SK-N-SH (cell line): ENCODE measurements around the gene TRPM6. TPM values are rescaled to one million over a fixed set of nuclear protein-coding genes. Genes with fewer than 3 reads are reported as not detected.

Experiments
- CTCF ChIA-PET: fragments of 300-600, 350-600 bp; formaldehyde crosslinking; extraction: SDS; loops from one replicate; lab custom pipeline; 2021; lab: Yijun Ruan, JAX
- POLR2A ChIA-PET: fragments of 350-600 bp; sonication (Branson Sonifier 250); formaldehyde crosslinking; extraction: SDS; loops from one replicate; lab custom pipeline; 2020; ENCODE audit warnings: antibody characterized with exemption, inconsistent platforms; lab: Yijun Ruan, JAX
- DNase-seq: peaks from one replicate; pipeline ENCODE4 v3.0.0; 2012
- H2AFZ ChIP-seq: fragments of 200-600 bp; sonication (generic); 2 replicates; pipeline ENCODE4 v1.8.1; 2016; ENCODE audit warnings: antibody characterized with exemption, mild to moderate bottlenecking, low read depth
- H3F3A ChIP-seq: fragments of 200-600 bp; sonication (generic); replicated peaks from 2 replicates; pipeline ENCODE3; 2016; ENCODE audit warnings: antibody characterized with exemption, mild to moderate bottlenecking; ENCODE audit not compliant: insufficient read depth
- H3K27ac ChIP-seq, 2 experiments: fragments of 200-500 bp in 1 of 2; fragments of 200-600 bp in 1 of 2; sonication (Bioruptor generic) in 1 of 2; sonication (generic), shearing (Covaris generic) in 1 of 2; 2 replicates each; pipeline versions ENCODE4 v1.5.1 to v1.6.1; 2014 to 2016; ENCODE audit warnings: low read depth in 2 of 2, inconsistent platforms in 1 of 2, low read length in 1 of 2, mild to moderate bottlenecking in 1 of 2, mixed read lengths in 1 of 2
- H3K27me3 ChIP-seq: fragments of 200-600 bp; sonication (generic), shearing (Covaris generic); 2 replicates; pipeline ENCODE4 v1.6.1; 2016; ENCODE audit warnings: mixed run types; ENCODE audit not compliant: insufficient read depth
- H3K36me3 ChIP-seq, 2 experiments: fragments of 200-500 bp in 1 of 2; fragments of 200-600 bp in 1 of 2; sonication (Bioruptor generic) in 1 of 2; sonication (generic) in 1 of 2; replicated peaks in 1 of 2; 2 replicates each; pipeline versions ENCODE3 to v1.5.1; 2014 to 2016; ENCODE audit warnings: low read length in 1 of 2, mild to moderate bottlenecking in 1 of 2; ENCODE audit not compliant: insufficient read depth in 2 of 2, control insufficient read depth in 1 of 2
- H3K4me1 ChIP-seq, 2 experiments: fragments of 200-500 bp in 1 of 2; fragments of 200-600 bp in 1 of 2; sonication (Bioruptor generic) in 1 of 2; sonication (generic), shearing (Covaris generic) in 1 of 2; 2 replicates each; pipeline versions ENCODE4 v1.5.1 to v1.6.1; 2014 to 2016; ENCODE audit warnings: low read depth in 1 of 2, low read length in 1 of 2, mixed run types in 1 of 2; ENCODE audit not compliant: insufficient read depth in 2 of 2, control insufficient read depth in 1 of 2
- H3K4me2 ChIP-seq: fragments of 200-600 bp; sonication (generic), shearing (Covaris generic); 2 replicates; pipeline ENCODE4 v1.6.1; 2017; ENCODE audit warnings: mixed run types
- H3K4me3 ChIP-seq, 2 experiments: fragments of 200-500 bp in 1 of 2; fragments of 200-600 bp in 1 of 2; sonication (Bioruptor generic) in 1 of 2; sonication (generic), shearing (Covaris generic) in 1 of 2; 2 replicates each; pipeline versions ENCODE4 v1.5.1 to v1.8.1; 2014 to 2016; ENCODE audit warnings: low read depth in 2 of 2, inconsistent platforms in 1 of 2, low read length in 1 of 2, mild to moderate bottlenecking in 1 of 2, mixed read lengths in 1 of 2, moderate library complexity in 1 of 2
- H3K79me2 ChIP-seq: fragments of 200-600 bp; sonication (generic); 2 replicates; pipeline ENCODE4 v1.8.1; 2017; ENCODE audit warnings: mild to moderate bottlenecking; ENCODE audit not compliant: insufficient read depth
- H3K9ac ChIP-seq: fragments of 200-600 bp; sonication (generic); 2 replicates; pipeline ENCODE4 v1.6.1; 2017; ENCODE audit warnings: mixed run types
- H3K9me2 ChIP-seq: fragments of 200-600 bp; sonication (generic); 2 replicates; pipeline ENCODE4 v1.6.1; 2017; ENCODE audit warnings: mixed run types
- H3K9me3 ChIP-seq: fragments of 200-600 bp; sonication (generic); 2 replicates; pipeline ENCODE4 v1.6.1; 2017; ENCODE audit warnings: mixed run types, mild to moderate bottlenecking, moderate library complexity
- H4K20me1 ChIP-seq: fragments of 200-600 bp; sonication (generic); 2 replicates; pipeline ENCODE4 v1.6.1; 2017; ENCODE audit warnings: mild to moderate bottlenecking, mixed run types; ENCODE audit not compliant: insufficient read depth
- EP300 ChIP-seq, 2 experiments: IDR thresholded peaks; 2 replicates each; pipeline versions ENCODE4 v1.4.0 to v1.6.1; 2012; ENCODE audit warnings: borderline replicate concordance in 1 of 2, low read depth in 1 of 2, low read length in 1 of 2
- FOXJ3 ChIP-seq: sonication (generic); formaldehyde crosslinking; IDR thresholded peaks from 2 replicates; pipeline ENCODE4 v1.5.1; 2020; ENCODE audit warnings: mild to moderate bottlenecking, missing genetic modification reagents
- GABPA ChIP-seq: IDR thresholded peaks from 2 replicates; pipeline ENCODE4 v1.4.0; 2012; ENCODE audit warnings: low read depth, mild to moderate bottlenecking
- GATA2 ChIP-seq: sonication (generic); formaldehyde crosslinking; IDR thresholded peaks from 2 replicates; pipeline ENCODE4 v1.5.0; 2020; ENCODE audit warnings: mild to moderate bottlenecking, missing genetic modification reagents
- NFIC ChIP-seq: IDR thresholded peaks from 2 replicates; pipeline ENCODE4 v1.4.0; 2012; ENCODE audit warnings: borderline replicate concordance
- RAD21 ChIP-seq: IDR thresholded peaks from 2 replicates; pipeline ENCODE4 v1.6.1; 2012; ENCODE audit warnings: mild to moderate bottlenecking, low read length
- SIN3A ChIP-seq: IDR thresholded peaks from 2 replicates; pipeline ENCODE4 v1.6.1; 2012; ENCODE audit warnings: low read depth, mild to moderate bottlenecking, low read length, moderate library complexity, borderline replicate concordance
- SMC3 ChIP-seq: IDR thresholded peaks from 2 replicates; pipeline ENCODE4 v1.6.1; 2012; ENCODE audit warnings: low read depth, low read length, improper control_type of control experiment
- TAF1 ChIP-seq: IDR thresholded peaks from 2 replicates; pipeline ENCODE4 v1.6.1; 2012; ENCODE audit warnings: low read depth, mild to moderate bottlenecking, low read length, moderate library complexity, borderline replicate concordance
- YY1 ChIP-seq: IDR thresholded peaks from 2 replicates; pipeline ENCODE4 v1.4.0; 2012; ENCODE audit warnings: low read depth, mild to moderate bottlenecking
- WGBS: methylation state at CpG from one replicate; pipeline ENCODE4 v1.1.6; 2017; ENCODE audit warnings: low lambda C conversion rate; 5-methylcytosine and 5-hydroxymethylcytosine counted together
- polyA plus RNA-seq, 3 experiments: library from polyadenylated mRNA; depleted of rRNA; stranded (reverse); fragments of >200 nt; gene quantifications; 2 replicates each; pipeline ENCODE4 v1.2.3, GENCODE V29; 2012
- TF ChIP-seq, protein P1 (sequence below): fragments of 150-350 bp; IDR thresholded peaks from 2 replicates; pipeline ENCODE4 v1.6.1; 2016; ENCODE audit warnings: mild to moderate bottlenecking, low read depth, low read length
- TF ChIP-seq, protein P2 (sequence below): IDR thresholded peaks from 2 replicates; pipeline ENCODE4; 2012
- TF ChIP-seq, protein P3 (sequence below): IDR thresholded peaks from 2 replicates; pipeline ENCODE4 v1.4.0; 2012; ENCODE audit warnings: low read depth, borderline replicate concordance
- TF ChIP-seq, protein P4 (sequence below): IDR thresholded peaks from 2 replicates; pipeline ENCODE4 v1.4.0; 2012; ENCODE audit warnings: low read depth
- TF ChIP-seq, protein P5 (sequence below): IDR thresholded peaks from 2 replicates; pipeline ENCODE4 v1.6.1; 2012; ENCODE audit warnings: mild to moderate bottlenecking, low read depth, low read length, moderate library complexity

TRPM6 gene
- polyA plus RNA-seq, 1 of the 3 experiments (the other 2 are of a cell fraction): 0.03 TPM

DNA sequence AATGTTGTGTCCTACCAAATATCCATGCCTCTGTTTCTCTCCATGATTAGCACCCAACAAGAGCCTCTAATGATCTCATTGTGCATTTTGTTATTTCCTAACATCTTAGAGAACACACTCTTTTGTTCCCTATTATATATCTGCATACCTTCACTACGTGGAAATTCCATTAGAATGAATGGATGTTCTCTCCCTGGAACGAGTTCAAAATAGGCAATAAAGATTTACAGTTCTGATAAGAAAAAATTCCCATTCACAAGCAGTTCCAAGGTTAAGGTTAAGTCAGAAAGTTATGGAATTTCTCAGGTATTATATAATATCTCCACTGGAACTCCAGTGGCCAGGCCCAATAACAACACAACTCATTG lies 83.7 kb downstream of the TRPM6 start:
- no peaks in the 10 kb centered on the region for H3K9me2 ChIP-seq
- no peaks in the 10 kb centered on the region for H3K79me2 ChIP-seq
- no peak for DNase-seq
- no peaks in the 10 kb centered on the region for H3K9me3 ChIP-seq
- no peak overlapping the region for H3K4me2 ChIP-seq
- 0% methylated on average over 2 of the region's 2 CpGs for WGBS
- H4K20me1 ChIP-seq: no peaks in the 10 kb centered on the region
- no peaks in the 10 kb centered on the region for H3K36me3 ChIP-seq
- H3K4me3 ChIP-seq: no peak overlapping the region
- no peaks in the 10 kb centered on the region for H3K4me1 ChIP-seq
- ChIA-PET POLR2A (no interaction called here), CTCF (interaction anchor here (0.9 kb wide), 1 partner anchor 30 kb away, joined by 3 read pairs; no protein-coding TSS in a partner anchor)
- H3F3A ChIP-seq: no peaks in the 10 kb centered on the region
- no peak for TF ChIP-seq SIN3A
- TF ChIP-seq, protein P1, sequence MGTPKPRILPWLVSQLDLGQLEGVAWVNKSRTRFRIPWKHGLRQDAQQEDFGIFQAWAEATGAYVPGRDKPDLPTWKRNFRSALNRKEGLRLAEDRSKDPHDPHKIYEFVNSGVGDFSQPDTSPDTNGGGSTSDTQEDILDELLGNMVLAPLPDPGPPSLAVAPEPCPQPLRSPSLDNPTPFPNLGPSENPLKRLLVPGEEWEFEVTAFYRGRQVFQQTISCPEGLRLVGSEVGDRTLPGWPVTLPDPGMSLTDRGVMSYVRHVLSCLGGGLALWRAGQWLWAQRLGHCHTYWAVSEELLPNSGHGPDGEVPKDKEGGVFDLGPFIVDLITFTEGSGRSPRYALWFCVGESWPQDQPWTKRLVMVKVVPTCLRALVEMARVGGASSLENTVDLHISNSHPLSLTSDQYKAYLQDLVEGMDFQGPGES: no peak
- H3K9ac ChIP-seq: no peak overlapping the region
- H2AFZ ChIP-seq: no peak overlapping the region
- no peak overlapping the region for H3K27ac ChIP-seq
- H3K27me3 ChIP-seq: no peaks in the 10 kb centered on the region

DNA sequence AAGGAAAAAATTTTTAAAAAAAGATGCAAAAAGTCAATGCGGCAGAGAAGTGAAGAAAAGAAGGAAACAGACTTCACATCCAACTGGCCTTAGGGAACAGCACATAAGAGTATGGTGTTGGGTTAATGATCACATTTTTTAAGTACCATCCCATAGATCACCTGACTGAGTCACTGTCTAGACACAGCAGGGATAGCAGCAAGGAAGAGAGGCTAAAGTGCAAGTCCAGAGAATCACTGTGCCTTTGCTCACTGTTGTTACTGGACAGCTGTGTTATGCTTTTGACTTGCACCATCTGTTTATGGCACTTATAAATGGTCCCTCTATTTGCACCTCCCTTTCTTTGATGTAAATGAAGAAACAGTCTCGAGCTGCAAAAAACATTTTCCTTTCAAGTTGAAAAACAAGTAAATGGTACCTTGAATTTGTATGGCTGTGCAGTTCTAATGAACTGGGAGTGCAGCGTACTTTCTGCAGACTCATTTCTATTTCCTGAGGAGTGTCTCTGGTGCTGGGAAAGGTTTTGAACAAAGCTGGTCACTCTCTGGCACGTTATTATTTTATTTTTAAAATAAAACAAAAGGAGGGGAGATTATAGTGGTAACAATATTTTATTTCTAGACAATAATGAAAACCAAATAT lies 84.2 kb downstream of the TRPM6 start:
- no peak overlapping the region for H3K4me3 ChIP-seq
- 23% methylated on average over 4 of the region's 4 CpGs for WGBS
- ChIA-PET CTCF (interaction anchor here (0.9 kb wide), 1 partner anchor 30 kb away, joined by 3 read pairs; no protein-coding TSS in a partner anchor), POLR2A (no interaction called here)
- no peaks in the 10 kb centered on the region for H3K4me1 ChIP-seq
- no peaks in the 10 kb centered on the region for H3K79me2 ChIP-seq
- H3K27me3 ChIP-seq: no peaks in the 10 kb centered on the region
- no peak overlapping the region for H3K9ac ChIP-seq
- no peaks in the 10 kb centered on the region for H3F3A ChIP-seq
- no peak overlapping the region for H3K4me2 ChIP-seq
- no peak for DNase-seq
- H3K9me3 ChIP-seq: no peaks in the 10 kb centered on the region
- no peaks in the 10 kb centered on the region for H3K36me3 ChIP-seq
- no peaks in the 10 kb centered on the region for H4K20me1 ChIP-seq
- H3K9me2 ChIP-seq: no peaks in the 10 kb centered on the region
- H2AFZ ChIP-seq: no peak overlapping the region
- TF ChIP-seq EP300 (IDR thresholded peaks at IDR 0.05; ENCODE audit: borderline replicate concordance in 1 of 2, low read depth in 1 of 2, low read length in 1 of 2) (no peak), YY1 (no peak), SMC3 (no peak), GATA2 (CRISPR knock-in tag) (no peak), FOXJ3 (no peak), GABPA (no peak), TAF1 (no peak), NFIC (no peak), RAD21 (no peak)
- TF ChIP-seq, protein P2, sequence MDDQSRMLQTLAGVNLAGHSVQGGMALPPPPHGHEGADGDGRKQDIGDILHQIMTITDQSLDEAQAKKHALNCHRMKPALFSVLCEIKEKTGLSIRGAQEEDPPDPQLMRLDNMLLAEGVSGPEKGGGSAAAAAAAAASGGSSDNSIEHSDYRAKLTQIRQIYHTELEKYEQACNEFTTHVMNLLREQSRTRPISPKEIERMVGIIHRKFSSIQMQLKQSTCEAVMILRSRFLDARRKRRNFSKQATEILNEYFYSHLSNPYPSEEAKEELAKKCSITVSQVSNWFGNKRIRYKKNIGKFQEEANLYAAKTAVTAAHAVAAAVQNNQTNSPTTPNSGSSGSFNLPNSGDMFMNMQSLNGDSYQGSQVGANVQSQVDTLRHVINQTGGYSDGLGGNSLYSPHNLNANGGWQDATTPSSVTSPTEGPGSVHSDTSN: no peak
- TF ChIP-seq, protein P3, sequence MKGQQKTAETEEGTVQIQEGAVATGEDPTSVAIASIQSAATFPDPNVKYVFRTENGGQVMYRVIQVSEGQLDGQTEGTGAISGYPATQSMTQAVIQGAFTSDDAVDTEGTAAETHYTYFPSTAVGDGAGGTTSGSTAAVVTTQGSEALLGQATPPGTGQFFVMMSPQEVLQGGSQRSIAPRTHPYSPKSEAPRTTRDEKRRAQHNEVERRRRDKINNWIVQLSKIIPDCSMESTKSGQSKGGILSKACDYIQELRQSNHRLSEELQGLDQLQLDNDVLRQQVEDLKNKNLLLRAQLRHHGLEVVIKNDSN: no peak
- TF ChIP-seq, protein P4, sequence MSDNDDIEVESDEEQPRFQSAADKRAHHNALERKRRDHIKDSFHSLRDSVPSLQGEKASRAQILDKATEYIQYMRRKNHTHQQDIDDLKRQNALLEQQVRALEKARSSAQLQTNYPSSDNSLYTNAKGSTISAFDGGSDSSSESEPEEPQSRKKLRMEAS: no peak
- TF ChIP-seq, protein P5, sequence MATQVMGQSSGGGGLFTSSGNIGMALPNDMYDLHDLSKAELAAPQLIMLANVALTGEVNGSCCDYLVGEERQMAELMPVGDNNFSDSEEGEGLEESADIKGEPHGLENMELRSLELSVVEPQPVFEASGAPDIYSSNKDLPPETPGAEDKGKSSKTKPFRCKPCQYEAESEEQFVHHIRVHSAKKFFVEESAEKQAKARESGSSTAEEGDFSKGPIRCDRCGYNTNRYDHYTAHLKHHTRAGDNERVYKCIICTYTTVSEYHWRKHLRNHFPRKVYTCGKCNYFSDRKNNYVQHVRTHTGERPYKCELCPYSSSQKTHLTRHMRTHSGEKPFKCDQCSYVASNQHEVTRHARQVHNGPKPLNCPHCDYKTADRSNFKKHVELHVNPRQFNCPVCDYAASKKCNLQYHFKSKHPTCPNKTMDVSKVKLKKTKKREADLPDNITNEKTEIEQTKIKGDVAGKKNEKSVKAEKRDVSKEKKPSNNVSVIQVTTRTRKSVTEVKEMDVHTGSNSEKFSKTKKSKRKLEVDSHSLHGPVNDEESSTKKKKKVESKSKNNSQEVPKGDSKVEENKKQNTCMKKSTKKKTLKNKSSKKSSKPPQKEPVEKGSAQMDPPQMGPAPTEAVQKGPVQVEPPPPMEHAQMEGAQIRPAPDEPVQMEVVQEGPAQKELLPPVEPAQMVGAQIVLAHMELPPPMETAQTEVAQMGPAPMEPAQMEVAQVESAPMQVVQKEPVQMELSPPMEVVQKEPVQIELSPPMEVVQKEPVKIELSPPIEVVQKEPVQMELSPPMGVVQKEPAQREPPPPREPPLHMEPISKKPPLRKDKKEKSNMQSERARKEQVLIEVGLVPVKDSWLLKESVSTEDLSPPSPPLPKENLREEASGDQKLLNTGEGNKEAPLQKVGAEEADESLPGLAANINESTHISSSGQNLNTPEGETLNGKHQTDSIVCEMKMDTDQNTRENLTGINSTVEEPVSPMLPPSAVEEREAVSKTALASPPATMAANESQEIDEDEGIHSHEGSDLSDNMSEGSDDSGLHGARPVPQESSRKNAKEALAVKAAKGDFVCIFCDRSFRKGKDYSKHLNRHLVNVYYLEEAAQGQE: no peak
- TF ChIP-seq, all 33 proteins: peak for 0
- H3K27ac ChIP-seq: no peak overlapping the region
